ENCODE measurements around the gene CTNNB1.
"Not testable (repeated sequence)": the region's sequence is repeated elsewhere in the genome, so short reads cannot be mapped to it uniquely, and the experiment has no call there.

The CTNNB1 gene

DNA sequence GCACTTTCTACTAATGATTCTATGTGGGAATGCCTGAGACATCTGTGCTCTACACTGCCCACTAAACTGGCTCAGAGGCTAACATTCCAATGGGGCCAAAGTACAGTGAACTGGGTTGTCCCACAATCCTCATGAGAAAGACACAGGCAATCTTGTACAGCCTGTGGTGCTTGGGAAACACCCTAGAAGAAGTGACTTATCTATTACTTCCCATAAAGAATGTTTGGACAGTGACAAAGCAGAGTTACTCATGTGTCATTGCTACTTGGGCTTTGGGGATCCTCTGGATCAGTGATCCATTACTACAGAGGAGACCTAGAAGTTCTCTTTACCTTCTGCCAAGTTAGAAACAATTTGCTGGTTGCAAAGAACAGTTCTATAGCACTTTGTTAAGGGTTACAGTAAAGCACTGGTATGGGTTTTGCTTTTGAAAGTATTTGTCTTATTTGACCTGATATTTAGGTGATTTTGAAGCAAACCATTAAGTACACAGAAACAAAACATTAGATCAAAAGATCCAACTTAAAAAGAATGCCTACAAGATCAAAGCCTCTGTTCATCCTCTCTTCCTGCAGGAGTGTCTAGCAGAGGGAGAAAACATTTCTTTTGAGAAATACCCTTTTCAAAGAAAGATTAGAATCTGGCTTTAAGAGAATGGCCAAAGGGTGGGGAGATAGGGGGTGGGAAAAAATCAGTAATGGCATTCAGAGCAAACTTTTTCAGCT lies 75.8 kb downstream of the CTNNB1 start:
- Histone ChIP-seq H3K36me3 (ENCODE audit: control insufficient read depth, low read length) (no peaks in the 10 kb centered on the region), H3K9me2 (replicated peaks; ENCODE audit: control insufficient read depth, low read length) (no peaks in the 10 kb centered on the region), H3K4me3 (ENCODE audit: low read length) (no peak overlapping the region), H3K79me2 (ENCODE audit: control insufficient read depth, low read length) (no peaks in the 10 kb centered on the region), H3K4me1 (ENCODE audit: control insufficient read depth, low read length) (no peaks in the 10 kb centered on the region), H3F3A (ENCODE audit: control insufficient read depth, insufficient read depth) (no peaks in the 10 kb centered on the region), H3K27me3 (ENCODE audit: control insufficient read depth, low read length) (no peaks in the 10 kb centered on the region), H4K20me1 (ENCODE audit: control insufficient read depth, insufficient read depth, low read depth, low read length) (no peaks in the 10 kb centered on the region), H3K27ac (ENCODE audit: low read depth, low read length) (no peak overlapping the region), H3K4me2 (ENCODE audit: low read length) (no peak overlapping the region), H3K9me3 (ENCODE audit: control insufficient read depth, insufficient read depth, low read length) (no peaks in the 10 kb centered on the region)
- no peak for TF ChIP-seq EZH2phosphoT487 (IDR thresholded peaks at IDR 0.05; ENCODE audit: borderline replicate concordance, low read length)
- TF ChIP-seq, protein P1, sequence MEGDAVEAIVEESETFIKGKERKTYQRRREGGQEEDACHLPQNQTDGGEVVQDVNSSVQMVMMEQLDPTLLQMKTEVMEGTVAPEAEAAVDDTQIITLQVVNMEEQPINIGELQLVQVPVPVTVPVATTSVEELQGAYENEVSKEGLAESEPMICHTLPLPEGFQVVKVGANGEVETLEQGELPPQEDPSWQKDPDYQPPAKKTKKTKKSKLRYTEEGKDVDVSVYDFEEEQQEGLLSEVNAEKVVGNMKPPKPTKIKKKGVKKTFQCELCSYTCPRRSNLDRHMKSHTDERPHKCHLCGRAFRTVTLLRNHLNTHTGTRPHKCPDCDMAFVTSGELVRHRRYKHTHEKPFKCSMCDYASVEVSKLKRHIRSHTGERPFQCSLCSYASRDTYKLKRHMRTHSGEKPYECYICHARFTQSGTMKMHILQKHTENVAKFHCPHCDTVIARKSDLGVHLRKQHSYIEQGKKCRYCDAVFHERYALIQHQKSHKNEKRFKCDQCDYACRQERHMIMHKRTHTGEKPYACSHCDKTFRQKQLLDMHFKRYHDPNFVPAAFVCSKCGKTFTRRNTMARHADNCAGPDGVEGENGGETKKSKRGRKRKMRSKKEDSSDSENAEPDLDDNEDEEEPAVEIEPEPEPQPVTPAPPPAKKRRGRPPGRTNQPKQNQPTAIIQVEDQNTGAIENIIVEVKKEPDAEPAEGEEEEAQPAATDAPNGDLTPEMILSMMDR (IDR thresholded peaks at IDR 0.05; ENCODE audit: low read depth, low read length, poor library complexity, severe bottlenecking) = no peak

GRCh38 chr3:41276191-41276590 lies 76.9 kb downstream of the CTNNB1 start:
- no peak for TF ChIP-seq EZH2phosphoT487 (IDR thresholded peaks at IDR 0.05; ENCODE audit: borderline replicate concordance, low read length)
- TF ChIP-seq, protein P1 (IDR thresholded peaks at IDR 0.05; ENCODE audit: low read depth, low read length, poor library complexity, severe bottlenecking) = no peak
- no peaks in the 10 kb centered on the region for H3K4me1 ChIP-seq (ENCODE audit: control insufficient read depth, low read length)
- H3K27ac ChIP-seq (ENCODE audit: low read depth, low read length) = no peak overlapping the region
- H3K9me2 ChIP-seq (replicated peaks; ENCODE audit: control insufficient read depth, low read length) = no peaks in the 10 kb centered on the region
- H3K27me3 ChIP-seq (ENCODE audit: control insufficient read depth, low read length) = no peaks in the 10 kb centered on the region
- no peaks in the 10 kb centered on the region for H4K20me1 ChIP-seq (ENCODE audit: control insufficient read depth, insufficient read depth, low read depth, low read length)
- H3K4me3 ChIP-seq (ENCODE audit: low read length) = no peak overlapping the region
- H3K9me3 ChIP-seq (ENCODE audit: control insufficient read depth, insufficient read depth, low read length) = no peaks in the 10 kb centered on the region
- H3K79me2 ChIP-seq (ENCODE audit: control insufficient read depth, low read length) = no peaks in the 10 kb centered on the region
- no peak overlapping the region for H3K4me2 ChIP-seq (ENCODE audit: low read length)
- H3F3A ChIP-seq (ENCODE audit: control insufficient read depth, insufficient read depth) = no peaks in the 10 kb centered on the region
- no peaks in the 10 kb centered on the region for H3K36me3 ChIP-seq (ENCODE audit: control insufficient read depth, low read length)

- H3K27me3 ChIP-seq (ENCODE audit: control insufficient read depth, low read length) = no peaks in the 10 kb centered on the region
- TF ChIP-seq, protein P1 (IDR thresholded peaks at IDR 0.05; ENCODE audit: low read depth, low read length, poor library complexity, severe bottlenecking) = no peak
- TF ChIP-seq EZH2phosphoT487 (IDR thresholded peaks at IDR 0.05; ENCODE audit: borderline replicate concordance, low read length) = no peak
- H3K9me3 ChIP-seq (ENCODE audit: control insufficient read depth, insufficient read depth, low read length) = no peaks in the 10 kb centered on the region
- no peaks in the 10 kb centered on the region for H3K9me2 ChIP-seq (replicated peaks; ENCODE audit: control insufficient read depth, low read length)
- no peak overlapping the region for H3K4me3 ChIP-seq (ENCODE audit: low read length)
- H3K36me3 ChIP-seq (ENCODE audit: control insufficient read depth, low read length) = no peaks in the 10 kb centered on the region
- no peaks in the 10 kb centered on the region for H4K20me1 ChIP-seq (ENCODE audit: control insufficient read depth, insufficient read depth, low read depth, low read length)
- no peak overlapping the region for H3K27ac ChIP-seq (ENCODE audit: low read depth, low read length)
- no peaks in the 10 kb centered on the region for H3K4me1 ChIP-seq (ENCODE audit: control insufficient read depth, low read length)
- H3K4me2 ChIP-seq (ENCODE audit: low read length) = no peak overlapping the region
- H3F3A ChIP-seq (ENCODE audit: control insufficient read depth, insufficient read depth) = no peaks in the 10 kb centered on the region
- H3K79me2 ChIP-seq (ENCODE audit: control insufficient read depth, low read length) = no peaks in the 10 kb centered on the region
Measured at GRCh38 chr3:41277790-41278465, 78.6 kb downstream of the CTNNB1 start.

- not testable (repeated sequence) for H3K9me3 ChIP-seq (ENCODE audit: control insufficient read depth, insufficient read depth, low read length); H3K27ac ChIP-seq (ENCODE audit: low read depth, low read length); H3K79me2 ChIP-seq (ENCODE audit: control insufficient read depth, low read length); H3K36me3 ChIP-seq (ENCODE audit: control insufficient read depth, low read length); H3K4me2 ChIP-seq (ENCODE audit: low read length); H4K20me1 ChIP-seq (ENCODE audit: control insufficient read depth, insufficient read depth, low read depth, low read length); H3K4me3 ChIP-seq (ENCODE audit: low read length); H3K9me2 ChIP-seq (replicated peaks; ENCODE audit: control insufficient read depth, low read length); H3F3A ChIP-seq (ENCODE audit: control insufficient read depth, insufficient read depth); H3K27me3 ChIP-seq (ENCODE audit: control insufficient read depth, low read length); H3K4me1 ChIP-seq (ENCODE audit: control insufficient read depth, low read length)
Measured at GRCh38 chr3:41284934-41285333, 85.6 kb downstream of the CTNNB1 start.
